Transverse colon (tissue), 4 donors: ENCODE measurements around the gene HSDL2. TPM values are rescaled to one million over a fixed set of nuclear protein-coding genes. Genes with fewer than 3 reads are reported as not detected.

Experiments
- DNase-seq: peaks from one replicate; pipeline ENCODE4 v3.0.0-alpha.2; 2019
- H3K27ac ChIP-seq, 4 donors: fragments of 200-600 bp; sonication (generic); 2 replicates each; pipeline ENCODE4 v1.5.1; 2016 to 2018; ENCODE audit warnings: inconsistent platforms in 4 of 4
- H3K27me3 ChIP-seq: fragments of 200-600 bp; sonication (generic); 2 replicates; pipeline ENCODE4 v1.5.1; 2017; ENCODE audit warnings: inconsistent platforms
- H3K36me3 ChIP-seq, 4 donors: fragments of 200-600 bp; sonication (generic); 2 replicates each; pipeline ENCODE4 v1.5.1; 2017 to 2019; ENCODE audit warnings: inconsistent platforms in 4 of 4
- H3K4me1 ChIP-seq, 4 donors: fragments of 200-600 bp; sonication (generic); 2 replicates each; pipeline ENCODE4 v1.5.1; 2017 to 2020; ENCODE audit warnings: inconsistent platforms in 4 of 4
- H3K4me3 ChIP-seq, 4 donors: fragments of 200-600 bp; sonication (generic); 1 replicate in 1 of 4; 2 replicates in 3 of 4; pipeline versions ENCODE4 v1.5.1 to v1.6.1; 2017 to 2019; ENCODE audit warnings: inconsistent platforms in 4 of 4
- H3K9me3 ChIP-seq, 2 donors: fragments of 200-600 bp; sonication (generic); 2 replicates each; pipeline ENCODE4 v1.5.1; 2017 to 2019; ENCODE audit warnings: inconsistent platforms in 2 of 2
- EP300 ChIP-seq: sonication (generic); formaldehyde crosslinking; IDR thresholded peaks from one replicate; pipeline ENCODE4 v1.6.1; 2017; ENCODE audit warnings: antibody characterized with exemption, low read depth
- POLR2A ChIP-seq: fragments of 450-650 bp; IDR thresholded peaks from one replicate; pipeline ENCODE4 v1.6.1; 2016; ENCODE audit warnings: antibody characterized with exemption, mild to moderate bottlenecking, moderate library complexity
- POLR2AphosphoS5 ChIP-seq, 3 donors: sonication (generic); formaldehyde crosslinking; IDR thresholded peaks; one replicate each; pipeline ENCODE4 v1.6.1; 2016; ENCODE audit warnings: antibody characterized with exemption in 3 of 3
- WGBS, 2 donors: methylation state at CpG; one replicate each; pipeline ENCODE4 v1.1.5; 2018; ENCODE audit warnings: low coverage in 1 of 2; 5-methylcytosine and 5-hydroxymethylcytosine counted together
- in situ Hi-C, 4 donors: fragments of 200-750 bp; cut with MboI; loops; one replicate each; pipeline versions ENCODE4 v1.15.0 to v1.15.1; 2017; ENCODE audit warnings: low sequenced_read_pairs in 3 of 4, low pct_ligation_motif_present in 1 of 4, low pct_unique_long_range_greater_than_20kb in 1 of 4
- intact Hi-C: fragments of 100-400 bp; cut with DNase I; formaldehyde crosslinking; loops from one replicate; pipeline ENCODE4 v1.15.1; 2023; ENCODE audit warnings: low total_unique reads
- total RNA-seq, 4 donors: library from RNA; depleted of rRNA; stranded (reverse); fragments of >200 nt; gene quantifications; one replicate each; pipeline ENCODE4 v1.1.0, GENCODE V29; 2016
- TF ChIP-seq, protein P1 (sequence below), 5 experiments: fragments of 200-600 bp in 3 of 5; fragments of 450-650 bp in 2 of 5; sonication (generic) in 3 of 5; IDR thresholded peaks; 1 replicate in 2 of 5; 2 replicates in 3 of 5; pipeline ENCODE4 v1.5.1; 2016 to 2017; ENCODE audit warnings: antibody characterized with exemption in 5 of 5, inconsistent platforms in 3 of 5, mild to moderate bottlenecking in 2 of 5, moderate library complexity in 1 of 5

Gene HSDL2
- total RNA-seq, 4 donors from 2014 or later, result 24.9 to 46.4 (median 28.8) TPM

DNA sequence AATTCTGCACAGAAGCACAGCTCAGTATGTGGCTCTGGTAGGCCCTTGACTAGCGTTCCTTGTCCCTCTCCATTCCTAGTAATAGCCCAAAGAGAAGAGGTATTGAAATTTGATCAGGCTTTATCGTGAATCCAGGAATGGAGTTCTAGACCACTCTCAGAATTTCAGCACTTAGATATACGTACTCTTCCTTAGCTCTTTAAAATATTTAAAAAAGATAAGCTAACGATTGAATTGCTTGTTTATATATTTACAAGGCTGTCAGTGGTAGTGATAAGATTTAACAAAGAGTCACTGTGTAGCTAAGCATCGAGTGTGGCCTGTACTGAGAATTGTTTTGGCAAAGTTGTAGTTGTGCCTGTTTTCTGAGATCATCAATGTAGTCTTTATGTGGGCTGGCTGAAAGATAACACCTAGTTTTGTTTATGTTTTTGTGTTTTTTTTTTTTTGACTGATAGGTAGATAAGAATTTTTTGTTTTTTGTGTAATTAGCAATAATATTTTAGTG, 109.2 kb downstream of the HSDL2 start:
- intact Hi-C loops (loop anchor here (10.0 kb wide), 1 partner anchor 226 kb away; the partner anchor contains the start of gene INIP), in situ Hi-C loops (no loop called here)
- peaks cover 0 to 9% (median 3%) of the 10 kb centered on the region in 4 donors for H3K4me1 ChIP-seq
- peaks cover 0 to 4% (median 0%) of the 10 kb centered on the region in 4 donors for H3K36me3 ChIP-seq
- TF ChIP-seq POLR2A, result no peak
- TF ChIP-seq, protein P1, sequence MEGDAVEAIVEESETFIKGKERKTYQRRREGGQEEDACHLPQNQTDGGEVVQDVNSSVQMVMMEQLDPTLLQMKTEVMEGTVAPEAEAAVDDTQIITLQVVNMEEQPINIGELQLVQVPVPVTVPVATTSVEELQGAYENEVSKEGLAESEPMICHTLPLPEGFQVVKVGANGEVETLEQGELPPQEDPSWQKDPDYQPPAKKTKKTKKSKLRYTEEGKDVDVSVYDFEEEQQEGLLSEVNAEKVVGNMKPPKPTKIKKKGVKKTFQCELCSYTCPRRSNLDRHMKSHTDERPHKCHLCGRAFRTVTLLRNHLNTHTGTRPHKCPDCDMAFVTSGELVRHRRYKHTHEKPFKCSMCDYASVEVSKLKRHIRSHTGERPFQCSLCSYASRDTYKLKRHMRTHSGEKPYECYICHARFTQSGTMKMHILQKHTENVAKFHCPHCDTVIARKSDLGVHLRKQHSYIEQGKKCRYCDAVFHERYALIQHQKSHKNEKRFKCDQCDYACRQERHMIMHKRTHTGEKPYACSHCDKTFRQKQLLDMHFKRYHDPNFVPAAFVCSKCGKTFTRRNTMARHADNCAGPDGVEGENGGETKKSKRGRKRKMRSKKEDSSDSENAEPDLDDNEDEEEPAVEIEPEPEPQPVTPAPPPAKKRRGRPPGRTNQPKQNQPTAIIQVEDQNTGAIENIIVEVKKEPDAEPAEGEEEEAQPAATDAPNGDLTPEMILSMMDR (IDR thresholded peaks at IDR 0.05), result no peak
- DNase-seq, result no peak
- peaks cover 3 to 12% of the 10 kb centered on the region in 2 donors for H3K9me3 ChIP-seq
- no peaks in the 10 kb centered on the region for H3K27me3 ChIP-seq
- no peak overlapping the region for H3K27ac ChIP-seq
- 56 to 64% methylated on average over 5 of the region's 5 CpGs for WGBS, 2 donors
- no peak overlapping the region for H3K4me3 ChIP-seq

DNA sequence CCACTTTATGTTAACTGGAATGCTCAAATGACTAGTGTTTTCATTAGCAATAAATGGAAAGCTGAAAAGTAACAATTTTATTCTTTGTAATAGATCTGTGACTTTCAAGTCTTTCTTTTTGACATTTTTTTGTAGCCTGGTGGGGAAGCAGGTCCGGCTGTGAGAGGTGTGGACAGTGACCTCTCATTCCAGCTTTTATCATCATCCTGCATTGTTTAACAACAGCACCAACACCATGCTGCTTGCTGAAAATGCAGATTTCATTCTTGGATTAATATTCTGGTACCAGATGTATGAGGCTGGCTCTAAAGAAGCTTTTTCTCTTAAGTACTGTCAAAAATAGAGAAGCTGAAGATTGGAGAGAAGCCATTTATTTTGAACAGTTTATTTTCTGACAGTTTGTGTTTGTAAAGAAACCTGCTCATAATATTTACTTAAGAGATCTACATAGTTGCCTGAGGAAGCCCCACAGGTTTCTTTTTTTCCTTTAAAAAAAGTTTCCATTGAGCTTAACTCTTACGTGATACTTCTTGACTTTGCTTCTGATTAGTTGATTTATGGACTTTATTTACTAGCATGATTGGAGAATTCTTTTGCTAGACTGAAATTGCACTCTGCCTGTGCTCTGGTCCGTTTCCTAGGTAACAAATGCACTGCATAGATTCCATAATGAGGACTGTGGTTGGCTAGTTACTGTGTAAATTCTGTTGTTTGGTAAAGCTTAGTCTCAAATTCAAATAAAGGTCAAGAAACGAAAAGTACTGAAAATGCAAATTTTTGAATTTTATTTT, 110.2 kb downstream of the HSDL2 start:
- H3K27me3 ChIP-seq, result no peaks in the 10 kb centered on the region
- H3K9me3 ChIP-seq, result peaks cover 8 to 22% of the 10 kb centered on the region in 2 donors
- peaks cover 0 to 11% (median 0%) of the 10 kb centered on the region in 4 donors for H3K36me3 ChIP-seq
- 74 to 87% methylated on average over 4 of the region's 4 CpGs for whole genome bisulfite sequencing, 2 donors
- H3K27ac ChIP-seq, result no peak overlapping the region
- no peak for DNase-seq
- intact Hi-C loops, result loop anchor here (10.0 kb wide), 1 partner anchor 225 kb away; the partner anchor contains the start of gene INIP
- in situ Hi-C loops, result no loop called here
- H3K4me1 ChIP-seq, result peaks cover 0 to 9% (median 3%) of the 10 kb centered on the region in 4 donors
- H3K4me3 ChIP-seq, result no peak overlapping the region
- TF ChIP-seq POLR2A (no peak), EP300 (no peak), POLR2AphosphoS5 (IDR thresholded peaks at IDR 0.05) (no peak)
- TF ChIP-seq, protein P1 (IDR thresholded peaks at IDR 0.05), result no peak

DNA sequence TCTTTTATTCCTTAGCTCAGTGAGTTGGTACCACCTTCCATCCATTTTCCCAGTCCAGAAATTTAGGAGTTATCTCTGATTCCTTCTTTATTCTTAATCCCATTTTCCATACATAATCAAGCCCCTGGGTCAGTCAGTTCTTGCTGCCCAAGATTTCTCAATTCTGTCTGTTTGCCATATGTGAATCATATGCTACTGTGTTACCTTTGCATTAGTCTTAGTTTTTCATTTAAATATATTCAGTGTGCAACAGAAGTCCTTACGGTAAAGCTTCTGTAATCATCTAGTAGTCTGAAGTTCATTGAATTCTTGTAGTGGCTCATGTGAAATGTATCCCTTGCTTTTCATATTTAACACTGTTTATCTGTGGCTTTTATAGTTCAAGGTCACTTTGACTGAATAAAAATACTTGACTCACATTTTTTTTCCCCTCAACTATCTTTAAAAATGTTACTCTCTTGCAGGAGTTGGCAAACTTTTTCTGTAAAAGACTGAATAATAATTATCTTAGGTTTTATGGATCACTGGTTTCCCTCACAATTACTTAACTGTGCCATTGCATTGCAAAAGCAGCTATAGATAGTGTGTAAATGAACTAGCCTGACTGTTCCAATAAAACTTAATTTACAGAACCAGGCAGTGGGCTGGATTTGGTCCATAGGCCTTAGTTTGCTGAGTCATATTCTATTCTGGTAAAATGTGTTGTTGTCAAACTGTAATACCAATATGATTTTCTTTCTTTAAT, 113.7 kb downstream of the HSDL2 start:
- intact Hi-C loops (no loop called here), in situ Hi-C loops (no loop called here)
- Histone ChIP-seq H3K27ac (no peak overlapping the region), H3K4me3 (no peak overlapping the region), H3K4me1 (no peaks in the 10 kb centered on the region), H3K27me3 (no peaks in the 10 kb centered on the region), H3K36me3 (peaks cover 0 to 16% (median 0%) of the 10 kb centered on the region in 4 donors), H3K9me3 (peaks cover 8 to 23% of the 10 kb centered on the region in 2 donors)
- TF ChIP-seq EP300 (no peak), POLR2AphosphoS5 (IDR thresholded peaks at IDR 0.05) (no peak), POLR2A (no peak)
- TF ChIP-seq, protein P1 (IDR thresholded peaks at IDR 0.05), result no peak
- 93 to 100% methylated on average over 1 of the region's 1 CpG for WGBS, 2 donors
- DNase-seq, result no peak

DNA sequence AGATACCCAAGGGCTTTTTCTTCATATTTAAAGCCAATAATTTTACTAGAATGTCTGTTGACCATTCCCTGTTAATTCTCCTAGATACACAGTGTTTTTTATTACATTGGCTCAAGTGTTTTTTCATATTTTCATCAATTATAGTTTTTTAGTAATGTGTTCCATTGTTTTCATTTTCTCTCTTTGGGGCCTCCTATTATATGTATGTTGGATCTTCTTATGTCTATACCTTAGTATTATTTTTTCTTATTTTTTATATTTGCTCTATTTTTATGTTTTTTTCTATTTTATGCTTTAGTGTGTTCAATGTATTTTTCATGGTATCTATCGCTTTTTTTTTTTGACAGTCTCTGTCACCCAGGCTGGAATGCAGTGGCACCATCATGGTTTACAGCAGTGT, 114.2 kb downstream of the HSDL2 start:
- H3K4me3 ChIP-seq, result no peak overlapping the region
- 90 to 100% methylated on average over 1 of the region's 1 CpG for WGBS, 2 donors
- no peak overlapping the region for H3K27ac ChIP-seq
- no peak for DNase-seq
- no peak for TF ChIP-seq POLR2A
- no peak for TF ChIP-seq POLR2AphosphoS5 (IDR thresholded peaks at IDR 0.05)
- TF ChIP-seq, protein P1 (IDR thresholded peaks at IDR 0.05), result no peak
- no peak for TF ChIP-seq EP300
- H3K36me3 ChIP-seq, result peaks cover 0 to 16% (median 0%) of the 10 kb centered on the region in 4 donors
- intact Hi-C loops (no loop called here), in situ Hi-C loops (no loop called here)
- H3K9me3 ChIP-seq, result peaks cover 8 to 23% of the 10 kb centered on the region in 2 donors
- no peaks in the 10 kb centered on the region for H3K27me3 ChIP-seq
- H3K4me1 ChIP-seq, result no peaks in the 10 kb centered on the region
